Measurements from ENCODE around the gene INCENP.
"Not testable (repeated sequence)": the region's sequence is repeated elsewhere in the genome, so short reads cannot be mapped to it uniquely, and the experiment has no call there.

Gene INCENP

GRCh38 chr11:62181097-62181496 lies 57.3 kb downstream of the INCENP start:
- DNase-seq = no peak

- no peak for DNase-seq
These were observed 58.5 kb downstream of the INCENP start for GRCh38 chr11:62182147-62182891.

DNA sequence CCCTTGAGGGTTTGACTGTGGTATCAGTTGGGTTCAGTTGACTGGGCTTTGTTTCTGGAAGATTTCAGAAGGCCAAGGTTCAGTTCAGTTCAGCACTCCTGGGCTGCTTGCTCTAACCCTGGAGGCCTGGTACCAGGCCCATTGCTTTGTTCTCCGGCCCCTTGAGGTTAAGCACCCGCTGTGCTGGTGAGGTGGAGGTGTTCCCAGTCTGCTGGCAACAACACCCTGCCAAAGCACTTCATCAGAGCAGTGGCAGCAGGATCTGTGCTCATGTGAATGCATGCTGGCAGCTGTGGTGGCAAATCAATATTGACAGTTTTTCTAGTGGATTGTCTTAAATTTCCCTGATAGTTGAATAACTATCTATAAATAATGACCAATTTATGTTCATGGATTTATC lies 62.4 kb downstream of the INCENP start:
- no peak for DNase-seq

- no peak for DNase-seq
These were observed 66.2 kb downstream of the INCENP start, which contains the start of gene SCGB1D1 for GRCh38 chr11:62190011-62190410. Gene SCGB1D1 (plus strand): TSS chr11:62190216. CDS start chr11:62190285, 69 bp downstream.

GRCh38 chr11:62193952-62194351 lies 70.1 kb downstream of the INCENP start:
- no peak for DNase-seq

DNA sequence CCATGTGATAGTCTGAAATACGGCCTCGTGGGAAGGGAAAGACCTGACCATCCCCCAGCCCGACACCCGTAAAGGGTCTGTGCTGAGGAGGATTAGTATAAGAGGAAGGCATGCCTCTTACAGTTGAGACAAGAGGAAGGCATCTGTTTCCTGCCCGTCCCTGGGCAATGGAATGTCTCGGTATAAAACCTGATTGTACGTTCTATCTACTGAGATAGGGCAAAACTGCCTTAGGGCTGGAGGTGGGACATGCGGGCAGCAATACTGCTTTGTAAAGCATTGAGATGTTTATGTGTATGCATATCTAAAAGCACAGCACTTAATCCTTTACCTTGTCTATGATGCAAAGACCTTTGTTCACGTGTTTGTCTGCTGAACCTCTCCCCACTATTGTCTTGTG lies 71.2 kb downstream of the INCENP start:
- not testable (repeated sequence) for DNase-seq

GRCh38 chr11:62195945-62196344 lies 72.1 kb downstream of the INCENP start:
- DNase-seq = no peak

GRCh38 chr11:62197400-62197799 lies 73.6 kb downstream of the INCENP start:
- not testable (repeated sequence) for DNase-seq

DNA sequence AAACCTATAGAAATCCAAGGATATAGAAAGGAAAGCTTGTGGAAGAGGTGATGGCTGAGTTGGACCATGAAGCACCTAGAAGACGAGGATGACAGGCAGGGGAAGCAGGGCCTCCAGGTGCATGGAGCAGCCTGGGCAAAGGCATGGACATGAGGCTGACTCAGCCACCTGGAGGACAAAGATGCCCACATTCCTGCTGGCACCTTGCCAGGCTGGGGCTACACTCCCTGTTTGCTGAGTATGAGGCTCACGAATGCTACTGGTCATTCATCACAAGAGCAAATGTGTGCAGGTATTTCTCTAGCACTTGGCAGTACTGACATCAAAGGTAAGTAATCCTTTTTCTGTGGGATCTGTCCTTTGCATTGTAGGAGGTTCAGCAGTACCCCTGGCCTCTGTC lies 77.6 kb downstream of the INCENP start:
- no peak for DNase-seq

Measured in CD4-positive, alpha-beta T cell treated with Interleukin-15 for 1 hour (primary cell).